Liver (tissue), 3 donors: Measurements from ENCODE around the gene MYO7B.

Experiments used
- CTCF ChIP-seq: fragments of 150-350 bp; IDR thresholded peaks from 2 replicates; pipeline ENCODE4 v1.5.1; 2017; ENCODE audit warnings: improper control_type of control experiment, low read depth, low read length; ENCODE audit not compliant: missing input control
- EGR1 ChIP-seq, 2 donors: IDR thresholded peaks; 2 replicates each; pipeline ENCODE4 v1.6.1; 2016 to 2018; ENCODE audit warnings: antibody characterized with exemption in 2 of 2, low read depth in 2 of 2
- MAX ChIP-seq: IDR thresholded peaks from 2 replicates; pipeline ENCODE4 v1.6.1; 2016; ENCODE audit warnings: antibody characterized with exemption
- ZBTB33 ChIP-seq: IDR thresholded peaks from 2 replicates; pipeline ENCODE4 v1.6.1; 2016; ENCODE audit warnings: antibody characterized with exemption
- donor health status: healthy.
- donor health status: healthy.

GRCh38 chr2:127652786-127653357, 117.4 kb downstream of the MYO7B start:
- TF ChIP-seq CTCF (no peak), EGR1 (IDR thresholded peaks at IDR 0.05; ENCODE audit: low read depth in 2 of 2) (no peak), MAX (no peak), ZBTB33 (no peak)
